ENCODE results near the gene TRIM24.

GRCh38 chr7:138550337-138550736 lies 90.3 kb downstream of the TRIM24 start:
- TF ChIP-seq, protein P1, sequence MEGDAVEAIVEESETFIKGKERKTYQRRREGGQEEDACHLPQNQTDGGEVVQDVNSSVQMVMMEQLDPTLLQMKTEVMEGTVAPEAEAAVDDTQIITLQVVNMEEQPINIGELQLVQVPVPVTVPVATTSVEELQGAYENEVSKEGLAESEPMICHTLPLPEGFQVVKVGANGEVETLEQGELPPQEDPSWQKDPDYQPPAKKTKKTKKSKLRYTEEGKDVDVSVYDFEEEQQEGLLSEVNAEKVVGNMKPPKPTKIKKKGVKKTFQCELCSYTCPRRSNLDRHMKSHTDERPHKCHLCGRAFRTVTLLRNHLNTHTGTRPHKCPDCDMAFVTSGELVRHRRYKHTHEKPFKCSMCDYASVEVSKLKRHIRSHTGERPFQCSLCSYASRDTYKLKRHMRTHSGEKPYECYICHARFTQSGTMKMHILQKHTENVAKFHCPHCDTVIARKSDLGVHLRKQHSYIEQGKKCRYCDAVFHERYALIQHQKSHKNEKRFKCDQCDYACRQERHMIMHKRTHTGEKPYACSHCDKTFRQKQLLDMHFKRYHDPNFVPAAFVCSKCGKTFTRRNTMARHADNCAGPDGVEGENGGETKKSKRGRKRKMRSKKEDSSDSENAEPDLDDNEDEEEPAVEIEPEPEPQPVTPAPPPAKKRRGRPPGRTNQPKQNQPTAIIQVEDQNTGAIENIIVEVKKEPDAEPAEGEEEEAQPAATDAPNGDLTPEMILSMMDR (IDR thresholded peaks at IDR 0.05) = no peak
- TF ChIP-seq POLR2AphosphoS5 (IDR thresholded peaks at IDR 0.05) = no peak
- TF ChIP-seq POLR2A (IDR thresholded peaks at IDR 0.05) = no peak
